HEK293 (cell line): ENCODE data around the gene TRPM2.

ENCODE experiments used
- KLF10 ChIP-seq: fragments of 450-650 bp; IDR thresholded peaks from 2 replicates; pipeline ENCODE4 v1.5.1; 2018; ENCODE audit warnings: missing biosample characterization, mild to moderate bottlenecking, missing genetic modification characterization
- MYNN ChIP-seq: fragments of 450-650 bp; formaldehyde crosslinking; IDR thresholded peaks from 2 replicates; pipeline ENCODE4 v1.5.1; 2016; ENCODE audit warnings: missing biosample characterization, missing genetic modification characterization, borderline replicate concordance
- PBX3 ChIP-seq: sonication (generic); formaldehyde crosslinking; IDR thresholded peaks from 2 replicates; pipeline ENCODE4 v1.8.1; 2022; ENCODE audit warnings: mild to moderate bottlenecking, moderate library complexity, missing genetic modification reagents
- RBAK ChIP-seq: fragments of 450-650 bp; formaldehyde crosslinking; IDR thresholded peaks from 2 replicates; pipeline ENCODE4 v1.5.1; 2016; ENCODE audit warnings: missing biosample characterization, missing genetic modification characterization
- REST ChIP-seq: fragments of 450-650 bp; formaldehyde crosslinking; IDR thresholded peaks from 2 replicates; pipeline ENCODE4 v1.5.1; 2016; ENCODE audit warnings: missing biosample characterization, missing genetic modification characterization
- ZBTB1 ChIP-seq: fragments of 450-650 bp; formaldehyde crosslinking; IDR thresholded peaks from 2 replicates; pipeline ENCODE4 v1.5.1; 2016; ENCODE audit warnings: missing biosample characterization, missing genetic modification characterization
- ZBTB8A ChIP-seq: fragments of 450-650 bp; formaldehyde crosslinking; IDR thresholded peaks from 2 replicates; pipeline ENCODE4 v1.5.1; 2016; ENCODE audit warnings: missing biosample characterization, missing genetic modification characterization
- ZNF23 ChIP-seq: fragments of 450-650 bp; formaldehyde crosslinking; IDR thresholded peaks from 2 replicates; pipeline ENCODE4 v1.5.1; 2016; ENCODE audit warnings: missing biosample characterization, missing genetic modification characterization, borderline replicate concordance
- ZNF404 ChIP-seq: fragments of 450-650 bp; formaldehyde crosslinking; IDR thresholded peaks from 2 replicates; pipeline ENCODE4 v1.5.1; 2017; ENCODE audit warnings: missing biosample characterization, missing genetic modification characterization
- ZNF626 ChIP-seq: fragments of 450-650 bp; sonication (Bioruptor Pico); formaldehyde crosslinking; IDR thresholded peaks from 2 replicates; pipeline ENCODE4 v1.5.1; 2018; ENCODE audit warnings: missing biosample characterization, missing genetic modification characterization, inconsistent platforms
- TF ChIP-seq, protein P1 (sequence below): fragments of 450-650 bp; formaldehyde crosslinking; IDR thresholded peaks from 2 replicates; pipeline ENCODE4 v1.5.1; 2016; ENCODE audit warnings: missing biosample characterization, missing genetic modification characterization
- TF ChIP-seq, protein P2 (sequence below): fragments of 450-650 bp; formaldehyde crosslinking; IDR thresholded peaks from 2 replicates; pipeline ENCODE4 v1.5.1; 2016; ENCODE audit warnings: missing biosample characterization, missing genetic modification characterization
- TF ChIP-seq, protein P3 (sequence below): IDR thresholded peaks from 2 replicates; pipeline ENCODE4 v1.6.1; 2011; ENCODE audit warnings: mild to moderate bottlenecking, low read depth, low read length, borderline replicate concordance

DNA sequence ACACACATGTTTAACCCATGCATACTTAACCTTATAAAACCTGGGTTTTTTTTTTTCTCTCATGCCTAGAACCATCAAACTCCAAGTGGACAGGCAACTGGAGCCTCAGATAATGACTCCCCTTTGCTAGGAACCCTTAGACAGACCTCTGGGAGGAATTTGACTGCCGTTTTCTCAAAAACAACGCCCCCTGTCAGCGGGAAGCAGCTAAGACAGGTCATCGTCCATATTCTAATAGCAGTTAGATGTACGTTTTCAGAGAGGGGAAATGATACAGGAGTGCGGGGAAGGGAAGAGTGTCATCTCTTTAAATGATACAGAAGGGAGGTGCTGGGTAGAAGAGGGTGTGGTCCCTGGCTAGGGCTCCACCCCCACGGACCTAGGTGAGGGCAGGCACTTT lies 136.5 kb downstream of the TRPM2 start:
- TF ChIP-seq KLF10 (no peak), ZBTB8A (tag by site-specific recombination) (no peak), REST (no peak), MYNN (tag by site-specific recombination) (no peak), ZBTB1 (tag by site-specific recombination) (no peak), RBAK (tag by site-specific recombination) (no peak), ZNF404 (tag by site-specific recombination) (no peak), ZNF626 (no peak), ZNF23 (tag by site-specific recombination) (no peak), PBX3 (CRISPR knock-in tag) (no peak)
- TF ChIP-seq, protein P1, sequence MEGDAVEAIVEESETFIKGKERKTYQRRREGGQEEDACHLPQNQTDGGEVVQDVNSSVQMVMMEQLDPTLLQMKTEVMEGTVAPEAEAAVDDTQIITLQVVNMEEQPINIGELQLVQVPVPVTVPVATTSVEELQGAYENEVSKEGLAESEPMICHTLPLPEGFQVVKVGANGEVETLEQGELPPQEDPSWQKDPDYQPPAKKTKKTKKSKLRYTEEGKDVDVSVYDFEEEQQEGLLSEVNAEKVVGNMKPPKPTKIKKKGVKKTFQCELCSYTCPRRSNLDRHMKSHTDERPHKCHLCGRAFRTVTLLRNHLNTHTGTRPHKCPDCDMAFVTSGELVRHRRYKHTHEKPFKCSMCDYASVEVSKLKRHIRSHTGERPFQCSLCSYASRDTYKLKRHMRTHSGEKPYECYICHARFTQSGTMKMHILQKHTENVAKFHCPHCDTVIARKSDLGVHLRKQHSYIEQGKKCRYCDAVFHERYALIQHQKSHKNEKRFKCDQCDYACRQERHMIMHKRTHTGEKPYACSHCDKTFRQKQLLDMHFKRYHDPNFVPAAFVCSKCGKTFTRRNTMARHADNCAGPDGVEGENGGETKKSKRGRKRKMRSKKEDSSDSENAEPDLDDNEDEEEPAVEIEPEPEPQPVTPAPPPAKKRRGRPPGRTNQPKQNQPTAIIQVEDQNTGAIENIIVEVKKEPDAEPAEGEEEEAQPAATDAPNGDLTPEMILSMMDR (tag by site-specific recombination): no peak
- TF ChIP-seq, protein P2, sequence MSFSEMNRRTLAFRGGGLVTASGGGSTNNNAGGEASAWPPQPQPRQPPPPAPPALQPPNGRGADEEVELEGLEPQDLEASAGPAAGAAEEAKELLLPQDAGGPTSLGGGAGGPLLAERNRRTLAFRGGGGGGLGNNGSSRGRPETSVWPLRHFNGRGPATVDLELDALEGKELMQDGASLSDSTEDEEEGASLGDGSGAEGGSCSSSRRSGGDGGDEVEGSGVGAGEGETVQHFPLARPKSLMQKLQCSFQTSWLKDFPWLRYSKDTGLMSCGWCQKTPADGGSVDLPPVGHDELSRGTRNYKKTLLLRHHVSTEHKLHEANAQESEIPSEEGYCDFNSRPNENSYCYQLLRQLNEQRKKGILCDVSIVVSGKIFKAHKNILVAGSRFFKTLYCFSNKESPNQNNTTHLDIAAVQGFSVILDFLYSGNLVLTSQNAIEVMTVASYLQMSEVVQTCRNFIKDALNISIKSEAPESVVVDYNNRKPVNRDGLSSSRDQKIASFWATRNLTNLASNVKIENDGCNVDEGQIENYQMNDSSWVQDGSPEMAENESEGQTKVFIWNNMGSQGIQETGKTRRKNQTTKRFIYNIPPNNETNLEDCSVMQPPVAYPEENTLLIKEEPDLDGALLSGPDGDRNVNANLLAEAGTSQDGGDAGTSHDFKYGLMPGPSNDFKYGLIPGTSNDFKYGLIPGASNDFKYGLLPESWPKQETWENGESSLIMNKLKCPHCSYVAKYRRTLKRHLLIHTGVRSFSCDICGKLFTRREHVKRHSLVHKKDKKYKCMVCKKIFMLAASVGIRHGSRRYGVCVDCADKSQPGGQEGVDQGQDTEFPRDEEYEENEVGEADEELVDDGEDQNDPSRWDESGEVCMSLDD (tag by site-specific recombination): no peak
- TF ChIP-seq, protein P3, sequence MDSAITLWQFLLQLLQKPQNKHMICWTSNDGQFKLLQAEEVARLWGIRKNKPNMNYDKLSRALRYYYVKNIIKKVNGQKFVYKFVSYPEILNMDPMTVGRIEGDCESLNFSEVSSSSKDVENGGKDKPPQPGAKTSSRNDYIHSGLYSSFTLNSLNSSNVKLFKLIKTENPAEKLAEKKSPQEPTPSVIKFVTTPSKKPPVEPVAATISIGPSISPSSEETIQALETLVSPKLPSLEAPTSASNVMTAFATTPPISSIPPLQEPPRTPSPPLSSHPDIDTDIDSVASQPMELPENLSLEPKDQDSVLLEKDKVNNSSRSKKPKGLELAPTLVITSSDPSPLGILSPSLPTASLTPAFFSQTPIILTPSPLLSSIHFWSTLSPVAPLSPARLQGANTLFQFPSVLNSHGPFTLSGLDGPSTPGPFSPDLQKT: no peak
